ENCODE results near the gene PPP1R26.

DNA sequence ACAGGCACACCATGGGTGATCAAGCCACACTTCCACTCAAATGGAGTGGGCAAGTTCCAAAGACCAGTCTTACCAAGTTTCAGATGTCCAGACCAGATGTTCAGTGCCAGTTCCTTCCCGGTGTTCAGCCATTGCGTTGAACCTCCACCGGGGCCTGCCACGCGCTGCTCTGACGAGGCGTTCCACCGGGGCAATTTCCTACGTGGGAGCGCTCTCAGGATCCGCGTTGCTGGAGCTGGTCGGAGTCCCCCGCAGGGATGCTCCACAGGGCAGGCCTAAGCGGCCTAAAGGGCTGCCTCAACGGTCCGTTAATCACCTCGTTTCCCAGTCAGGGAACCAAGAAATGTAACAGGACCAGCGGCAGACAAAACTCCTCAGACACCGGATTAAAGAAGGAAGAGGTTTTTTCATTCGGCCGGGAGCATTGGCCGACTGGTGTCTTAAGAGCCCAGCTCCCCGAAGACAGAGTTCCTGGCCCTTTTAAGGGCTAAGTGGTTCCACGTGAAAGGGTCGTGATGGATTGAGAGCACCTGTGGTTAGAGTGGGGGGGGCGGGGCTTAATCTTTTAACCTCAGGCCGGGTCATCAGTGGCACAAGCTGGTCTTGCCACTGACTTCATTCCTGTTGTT, 35.7 kb upstream of the PPP1R26 start:
- TF ChIP-seq EZH2 (IDR thresholded peaks at IDR 0.05; ENCODE audit: borderline replicate concordance, low read length), result no peak
- TF ChIP-seq, protein P1, sequence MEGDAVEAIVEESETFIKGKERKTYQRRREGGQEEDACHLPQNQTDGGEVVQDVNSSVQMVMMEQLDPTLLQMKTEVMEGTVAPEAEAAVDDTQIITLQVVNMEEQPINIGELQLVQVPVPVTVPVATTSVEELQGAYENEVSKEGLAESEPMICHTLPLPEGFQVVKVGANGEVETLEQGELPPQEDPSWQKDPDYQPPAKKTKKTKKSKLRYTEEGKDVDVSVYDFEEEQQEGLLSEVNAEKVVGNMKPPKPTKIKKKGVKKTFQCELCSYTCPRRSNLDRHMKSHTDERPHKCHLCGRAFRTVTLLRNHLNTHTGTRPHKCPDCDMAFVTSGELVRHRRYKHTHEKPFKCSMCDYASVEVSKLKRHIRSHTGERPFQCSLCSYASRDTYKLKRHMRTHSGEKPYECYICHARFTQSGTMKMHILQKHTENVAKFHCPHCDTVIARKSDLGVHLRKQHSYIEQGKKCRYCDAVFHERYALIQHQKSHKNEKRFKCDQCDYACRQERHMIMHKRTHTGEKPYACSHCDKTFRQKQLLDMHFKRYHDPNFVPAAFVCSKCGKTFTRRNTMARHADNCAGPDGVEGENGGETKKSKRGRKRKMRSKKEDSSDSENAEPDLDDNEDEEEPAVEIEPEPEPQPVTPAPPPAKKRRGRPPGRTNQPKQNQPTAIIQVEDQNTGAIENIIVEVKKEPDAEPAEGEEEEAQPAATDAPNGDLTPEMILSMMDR (IDR thresholded peaks at IDR 0.05; ENCODE audit: low read length), result no peak
